ENCODE measurements around the gene LMF1.

LMF1 gene

DNA sequence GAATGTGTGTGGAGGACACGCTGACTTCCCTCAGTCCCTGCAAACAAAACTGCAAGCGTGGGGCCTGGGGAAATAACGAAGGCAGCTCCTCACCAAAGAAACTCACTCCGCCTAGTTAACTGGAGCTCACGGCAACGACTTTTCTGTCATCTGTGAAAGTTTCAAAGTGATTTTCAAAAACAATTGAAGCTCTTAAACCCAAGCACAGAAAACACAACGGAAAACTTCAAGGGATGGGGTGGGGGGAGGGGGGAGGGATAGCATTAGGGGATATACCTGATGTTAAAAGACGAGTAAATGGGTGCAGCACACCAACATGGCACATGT lies 167.1 kb downstream of the LMF1 start:
- no peak for TF ChIP-seq EZH2phosphoT487 (conservative IDR thresholded peaks at IDR 0.05; ENCODE audit: low read length)
- TF ChIP-seq, protein P1, sequence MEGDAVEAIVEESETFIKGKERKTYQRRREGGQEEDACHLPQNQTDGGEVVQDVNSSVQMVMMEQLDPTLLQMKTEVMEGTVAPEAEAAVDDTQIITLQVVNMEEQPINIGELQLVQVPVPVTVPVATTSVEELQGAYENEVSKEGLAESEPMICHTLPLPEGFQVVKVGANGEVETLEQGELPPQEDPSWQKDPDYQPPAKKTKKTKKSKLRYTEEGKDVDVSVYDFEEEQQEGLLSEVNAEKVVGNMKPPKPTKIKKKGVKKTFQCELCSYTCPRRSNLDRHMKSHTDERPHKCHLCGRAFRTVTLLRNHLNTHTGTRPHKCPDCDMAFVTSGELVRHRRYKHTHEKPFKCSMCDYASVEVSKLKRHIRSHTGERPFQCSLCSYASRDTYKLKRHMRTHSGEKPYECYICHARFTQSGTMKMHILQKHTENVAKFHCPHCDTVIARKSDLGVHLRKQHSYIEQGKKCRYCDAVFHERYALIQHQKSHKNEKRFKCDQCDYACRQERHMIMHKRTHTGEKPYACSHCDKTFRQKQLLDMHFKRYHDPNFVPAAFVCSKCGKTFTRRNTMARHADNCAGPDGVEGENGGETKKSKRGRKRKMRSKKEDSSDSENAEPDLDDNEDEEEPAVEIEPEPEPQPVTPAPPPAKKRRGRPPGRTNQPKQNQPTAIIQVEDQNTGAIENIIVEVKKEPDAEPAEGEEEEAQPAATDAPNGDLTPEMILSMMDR (IDR thresholded peaks at IDR 0.05; ENCODE audit: insufficient read depth, low read length, poor library complexity, severe bottlenecking) = no peak
- H3K27me3 ChIP-seq (ENCODE audit: low read length) = no peaks in the 10 kb centered on the region
- H3K9me2 ChIP-seq (replicated peaks; ENCODE audit: insufficient read depth, low read length) = no peaks in the 10 kb centered on the region
- no peaks in the 10 kb centered on the region for H3K36me3 ChIP-seq (ENCODE audit: low read length)
- no peak overlapping the region for H3K9ac ChIP-seq (ENCODE audit: low read length)
- H3F3A ChIP-seq (ENCODE audit: insufficient read depth) = no peaks in the 10 kb centered on the region
- H3K4me2 ChIP-seq (ENCODE audit: low read depth, low read length, poor library complexity, severe bottlenecking) = no peak overlapping the region
- H3K27ac ChIP-seq (ENCODE audit: low read depth, low read length) = no peak overlapping the region
- H3K79me2 ChIP-seq (ENCODE audit: insufficient read depth, low read length) = no peaks in the 10 kb centered on the region
- no peaks in the 10 kb centered on the region for H4K20me1 ChIP-seq (ENCODE audit: low read depth, low read length)
- H3K4me3 ChIP-seq (ENCODE audit: insufficient read depth, low read length, poor library complexity, severe bottlenecking) = no peak overlapping the region
- no peaks in the 10 kb centered on the region for H3K9me3 ChIP-seq (ENCODE audit: insufficient read depth, low read length)
- no peak overlapping the region for H2AFZ ChIP-seq (ENCODE audit: low read depth, low read length, severe bottlenecking)

Data from SU-DHL-6 (cell line).